VCaP (cell line): ENCODE results near the gene MTPN.
A peak's percentile ranks its signal among the peaks of the same experiment; 100 is the strongest.

ENCODE experiments used
- H3K27ac ChIP-seq: fragments of 450-650 bp; 2 replicates; pipeline ENCODE4 v1.5.1; 2017
- CTCF ChIP-seq: fragments of 450-650 bp; conservative IDR thresholded peaks from 2 replicates; pipeline ENCODE4 v1.5.1; 2017; ENCODE audit warnings: mild to moderate bottlenecking, moderate library complexity

Gene MTPN, protein sequence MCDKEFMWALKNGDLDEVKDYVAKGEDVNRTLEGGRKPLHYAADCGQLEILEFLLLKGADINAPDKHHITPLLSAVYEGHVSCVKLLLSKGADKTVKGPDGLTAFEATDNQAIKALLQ

DNA sequence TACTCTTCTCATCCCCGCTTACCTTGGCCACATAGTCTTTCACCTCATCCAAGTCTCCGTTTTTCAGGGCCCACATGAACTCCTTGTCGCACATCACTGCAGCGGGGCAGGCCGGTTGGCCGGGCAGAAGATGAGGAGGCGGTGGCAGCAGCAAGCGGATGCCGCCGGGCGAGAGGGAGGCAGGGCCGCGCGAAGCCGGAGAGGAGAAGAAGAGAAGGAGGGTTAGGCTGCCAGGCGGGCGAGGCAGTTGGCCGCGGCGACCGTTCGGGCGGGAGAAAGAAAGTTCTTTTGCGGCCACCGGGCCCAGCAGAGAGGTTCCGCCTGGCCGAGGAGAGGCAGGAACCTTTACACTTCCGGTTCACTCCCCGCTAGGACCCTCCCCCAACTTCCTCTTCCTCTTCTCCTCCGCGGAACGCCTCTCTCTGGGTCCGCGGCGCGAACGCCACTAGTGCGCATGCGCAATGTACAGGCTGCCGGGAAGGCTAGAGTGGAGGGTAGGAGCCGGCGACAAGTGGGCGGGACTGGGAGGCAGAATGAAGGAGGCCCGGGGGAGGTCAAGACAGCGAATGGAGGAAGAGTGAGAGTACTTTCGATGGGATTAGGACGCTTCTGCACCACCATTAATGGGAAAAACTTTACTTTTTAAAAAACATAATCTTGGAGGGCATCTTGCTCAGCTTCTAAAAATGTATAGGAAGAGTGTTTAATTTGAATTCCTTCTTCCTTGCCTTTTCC is at the start of gene MTPN:
TSS of gene MTPN (minus strand) at position 353 of the 735 bp plus-strand sequence. CDS start at position 94, 259 bp downstream.
- H3K27ac ChIP-seq, result peak within 1 kb of the TSS; percentile 79
- TF ChIP-seq CTCF, result no peak

- no peak for TF ChIP-seq CTCF
- no peak overlapping the region for H3K27ac ChIP-seq
Observed at GRCh38 chr7:136026209-136026608, 49.0 kb upstream of the MTPN start.

- H3K27ac ChIP-seq, result peak overlapping the region; percentile 88
Observed at GRCh38 chr7:136023134-136023869, 46.1 kb upstream of the MTPN start.

GRCh38 chr7:136020556-136020955 is 43.4 kb upstream of the MTPN start:
- no peak overlapping the region for H3K27ac ChIP-seq
- no peak for TF ChIP-seq CTCF

More at GRCh38 chr7:136023134-136023869, 46.1 kb upstream of the MTPN start:
- TF ChIP-seq CTCF, result no peak

- no peak for TF ChIP-seq CTCF
- no peak overlapping the region for H3K27ac ChIP-seq
Observed at GRCh38 chr7:136018104-136018503, 40.9 kb upstream of the MTPN start.

- H3K27ac ChIP-seq, result no peak overlapping the region
- TF ChIP-seq CTCF, result no peak
Observed at GRCh38 chr7:136016649-136017395, 39.7 kb upstream of the MTPN start.

- TF ChIP-seq CTCF, result no peak
- no peak overlapping the region for H3K27ac ChIP-seq
Observed at GRCh38 chr7:136015638-136016037, 38.5 kb upstream of the MTPN start.
